Endothelial cell of umbilical vein (primary cell): ENCODE results near the gene OR7C1. TPM values are rescaled to one million over a fixed set of nuclear protein-coding genes. Genes with fewer than 3 reads are reported as not detected.

ENCODE experiments used
- BruUV-seq: library from RNA; stranded (reverse); fragments of 400-500 nt; replicated peaks from 2 replicates; lab custom pipeline; 2021; lab: Mats Ljungman, UMichigan
- CTCF ChIA-PET: fragments of 300-600, 350-600 bp; sonication (Branson Sonifier 250); formaldehyde crosslinking; loops from one replicate; lab custom pipeline; 2021; ENCODE audit warnings: antibody characterized with exemption, inconsistent platforms; lab: Charles Lee
- POLR2A ChIA-PET: fragments of 300-600, 350-600 bp; sonication (Branson Sonifier 250); formaldehyde crosslinking; loops from one replicate; lab custom pipeline; 2021; ENCODE audit warnings: antibody characterized with exemption, inconsistent platforms; lab: Charles Lee
- DNase-seq: peaks from one replicate; pipeline ENCODE4 v3.0.0-alpha.2; 2011; ENCODE audit warnings: low read depth, low spot score
- FAIRE-seq: peaks from 2 replicates; lab custom pipeline; 2011; peaks lifted over from hg19 to GRCh38; lab: Jason Lieb, UNC
- H2AFZ ChIP-seq: 2 replicates; pipeline ENCODE4 v1.6.0; 2012; ENCODE audit warnings: low read depth, low read length, control low read depth, inconsistent platforms
- H3K27ac ChIP-seq: 2 replicates; pipeline ENCODE4 v1.5.1; 2011; ENCODE audit warnings: low read depth, mild to moderate bottlenecking, control low read depth, low read length, moderate library complexity; ENCODE audit not compliant: insufficient read depth
- H3K27me3 ChIP-seq, 2 experiments: 2 replicates each; pipeline versions ENCODE4 v1.6.0 to v1.6.1; 2011; ENCODE audit warnings: low read length in 2 of 2, mixed read lengths in 1 of 2; ENCODE audit not compliant: control insufficient read depth in 2 of 2, insufficient read depth in 2 of 2
- H3K36me3 ChIP-seq, 2 experiments: 2 replicates in 1 of 2; 3 replicates in 1 of 2; pipeline ENCODE4 v1.5.1; 2011; ENCODE audit warnings: low read length in 2 of 2, mild to moderate bottlenecking in 1 of 2, moderate library complexity in 1 of 2; ENCODE audit not compliant: control insufficient read depth in 2 of 2, insufficient read depth in 2 of 2; ENCODE audit errors: extremely low read depth in 1 of 2
- H3K4me1 ChIP-seq: 3 replicates; pipeline ENCODE4 v1.5.1; 2011; ENCODE audit warnings: mild to moderate bottlenecking, low read length; ENCODE audit not compliant: control insufficient read depth, insufficient read depth; ENCODE audit errors: extremely low read depth
- H3K4me2 ChIP-seq: 2 replicates; pipeline ENCODE4 v1.6.1; 2011; ENCODE audit warnings: low read length, control low read depth, mixed read lengths; ENCODE audit not compliant: insufficient read depth
- H3K4me3 ChIP-seq, 3 experiments: fragments of 200-600 bp in 1 of 3; sonication (generic), shearing (Covaris generic) in 1 of 3; replicated peaks in 1 of 3; 2 replicates each; pipeline ENCODE4 v1.5.1; 2011 to 2016; ENCODE audit warnings: control low read depth in 3 of 3, low read length in 3 of 3, mild to moderate bottlenecking in 2 of 3, inconsistent platforms in 1 of 3, low read depth in 1 of 3, moderate library complexity in 1 of 3; ENCODE audit not compliant: insufficient read depth in 1 of 3
- H3K79me2 ChIP-seq: 2 replicates; pipeline ENCODE4 v1.6.0; 2012; ENCODE audit warnings: low read length, inconsistent platforms; ENCODE audit not compliant: control insufficient read depth, insufficient read depth
- H3K9ac ChIP-seq: replicated peaks from 2 replicates; pipeline ENCODE3; 2011; ENCODE audit warnings: low read length, control low read depth; ENCODE audit not compliant: insufficient read depth; ENCODE audit errors: extremely low read depth
- H3K9me1 ChIP-seq: replicated peaks from 3 replicates; pipeline ENCODE4 v1.6.0; 2011; ENCODE audit warnings: mild to moderate bottlenecking, low read length; ENCODE audit not compliant: control insufficient read depth, insufficient read depth; ENCODE audit errors: extremely low read depth
- H3K9me3 ChIP-seq: replicated peaks from 2 replicates; pipeline ENCODE4 v1.5.1; 2012; ENCODE audit warnings: low read length, inconsistent platforms; ENCODE audit not compliant: control insufficient read depth, insufficient read depth
- H4K20me1 ChIP-seq: replicated peaks from 2 replicates; pipeline ENCODE3; 2011; ENCODE audit warnings: mild to moderate bottlenecking, low read length; ENCODE audit not compliant: control insufficient read depth, insufficient read depth; ENCODE audit errors: extremely low read depth
- JUN ChIP-seq: IDR thresholded peaks from 2 replicates; pipeline ENCODE4 v1.6.1; 2011; ENCODE audit warnings: borderline replicate concordance, low read depth; ENCODE audit not compliant: insufficient read length, insufficient read depth
- POLR2A ChIP-seq: IDR thresholded peaks from 2 replicates; pipeline ENCODE4 v1.6.1; 2012; ENCODE audit warnings: low read depth, mild to moderate bottlenecking, control low read depth, low read length
- dilution Hi-C: fragments of 300-500 bp; cut with MboI; formaldehyde crosslinking; loops from one replicate; pipeline ENCODE4 v1.15.0; 2019; ENCODE audit warnings: low sequenced_read_pairs; ENCODE audit not compliant: extremely low pct_ligation_motif_present
- intact Hi-C: fragments of 100-400 bp; cut with micrococcal nuclease; formaldehyde crosslinking; loops from one replicate; pipeline ENCODE4 v1.10.0; 2022
- polyA plus RNA-seq, 4 experiments: library from polyadenylated mRNA; depleted of rRNA in 3 of 4; stranded (reverse) in 3 of 4; unstranded in 1 of 4; fragments of >200 nt; gene quantifications; 2 replicates each; pipeline versions ENCODE4 v1.2.1 to v1.2.3, GENCODE V29; 2011 to 2012; ENCODE audit warnings: missing spikeins in 1 of 4
- small RNA-seq: library from RNA; depleted of rRNA; stranded (forward); fragments of <200 nt; gene quantifications from one replicate; pipeline ENCODE3, GENCODE V24; 2012; ENCODE audit warnings: low replicate concordance, low read depth; ENCODE audit not compliant: insufficient read depth, insufficient read length
- total RNA-seq: library from RNA; stranded (reverse); gene quantifications from 2 replicates; pipeline ENCODE4 v1.2.3, GENCODE V29; 2021
- TF ChIP-seq, protein P1 (sequence below): IDR thresholded peaks from 2 replicates; pipeline ENCODE4 v1.6.1; 2011; ENCODE audit not compliant: insufficient read depth, insufficient read length

The OR7C1 gene
- total and polyA plus RNA-seq, 2 donors (not counting 3 experiments of a cell fraction or from before 2014, with no cell fraction given): not detected

DNA sequence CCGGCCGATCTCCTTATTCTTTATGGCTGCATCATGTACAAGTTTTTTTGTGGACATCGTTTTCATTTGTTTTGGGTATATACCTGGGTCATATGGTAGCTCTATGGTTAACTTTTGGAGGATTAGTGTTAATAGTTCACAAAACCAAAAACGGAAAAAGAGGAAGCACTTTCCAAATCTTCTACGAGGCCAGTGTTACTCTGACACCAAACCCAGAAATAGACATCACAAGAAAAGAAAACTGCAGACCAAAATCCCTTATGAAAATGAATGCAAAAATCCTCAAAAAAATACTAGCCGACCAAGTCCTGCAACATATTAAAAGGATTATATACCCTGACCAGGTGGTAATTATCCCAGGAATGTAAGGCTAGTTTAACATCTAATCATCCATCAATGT, 86.4 kb downstream of the OR7C1 start:
- ChIA-PET POLR2A (no interaction called here), CTCF (no interaction called here)
- no peak for FAIRE-seq
- TF ChIP-seq POLR2A: no peak
- TF ChIP-seq JUN: no peak
- TF ChIP-seq, protein P1, sequence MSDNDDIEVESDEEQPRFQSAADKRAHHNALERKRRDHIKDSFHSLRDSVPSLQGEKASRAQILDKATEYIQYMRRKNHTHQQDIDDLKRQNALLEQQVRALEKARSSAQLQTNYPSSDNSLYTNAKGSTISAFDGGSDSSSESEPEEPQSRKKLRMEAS: no peak
- H4K20me1 ChIP-seq: no peaks in the 10 kb centered on the region
- H3K9me3 ChIP-seq: no peaks in the 10 kb centered on the region
- H2AFZ ChIP-seq: no peak overlapping the region
- H3K79me2 ChIP-seq: no peaks in the 10 kb centered on the region
- no peak overlapping the region for H3K4me3 ChIP-seq
- H3K36me3 ChIP-seq: no peaks in the 10 kb centered on the region
- no peak overlapping the region for H3K27ac ChIP-seq
- H3K9ac ChIP-seq: no peak overlapping the region
- no peak for DNase-seq
- H3K4me2 ChIP-seq: no peak overlapping the region
- H3K9me1 ChIP-seq: no peaks in the 10 kb centered on the region
- intact Hi-C loops: no loop called here
- dilution Hi-C loops: no loop called here
- H3K4me1 ChIP-seq: no peaks in the 10 kb centered on the region
- no peaks in the 10 kb centered on the region for H3K27me3 ChIP-seq
- no TSS peak for BruUV-seq

Small RNA genes within 50 kb of the gene (small RNA-seq; reads per million reads assigned to genes)
- gene AC005255.1: not detected

Other genes starting within 250 kb of the OR7C1 start
- gene ADGRE3, start 160.3 kb downstream of the OR7C1 start, total RNA-seq: not detected in 2 replicates
- gene ADGRE3, start 160.3 kb downstream of the OR7C1 start, polyA plus RNA-seq: not detected in 2 replicates
- gene ZNF333, start 145.1 kb downstream of the OR7C1 start, total RNA-seq: 17.1 and 19.7 TPM in 2 replicates
- 11.1 TPM in 2 replicates for gene ZNF333, start 145.1 kb downstream of the OR7C1 start, polyA plus RNA-seq
- not detected in 2 replicates for gene ADGRE2, start 56.6 kb downstream of the OR7C1 start, total RNA-seq
- not detected in 2 replicates for gene ADGRE2, start 56.6 kb downstream of the OR7C1 start, polyA plus RNA-seq
- gene OR7A5, start within 50 bp of the OR7C1 start, total RNA-seq: not detected in 2 replicates
- not detected in 2 replicates for gene OR7A5, start within 50 bp of the OR7C1 start, polyA plus RNA-seq
- gene OR7A10, start 13.7 kb upstream of the OR7C1 start, total RNA-seq: not detected in 2 replicates
- not detected in 2 replicates for gene OR7A10, start 13.7 kb upstream of the OR7C1 start, polyA plus RNA-seq
- gene OR7A17, start 50.9 kb upstream of the OR7C1 start, total RNA-seq: not detected in 2 replicates
- gene OR7A17, start 50.9 kb upstream of the OR7C1 start, polyA plus RNA-seq: not detected in 2 replicates
- not detected in 2 replicates for gene OR7C2, start 106.3 kb upstream of the OR7C1 start, total RNA-seq
- not detected in 2 replicates for gene OR7C2, start 106.3 kb upstream of the OR7C1 start, polyA plus RNA-seq
- not detected in 2 replicates for gene SLC1A6, start 144.7 kb upstream of the OR7C1 start, total RNA-seq
- not detected in 2 replicates for gene SLC1A6, start 144.7 kb upstream of the OR7C1 start, polyA plus RNA-seq
- gene CASP14, start 214.3 kb upstream of the OR7C1 start, total RNA-seq: not detected in 2 replicates
- gene CASP14, start 214.3 kb upstream of the OR7C1 start, polyA plus RNA-seq: not detected in 2 replicates
- gene OR1I1, start 247.0 kb upstream of the OR7C1 start, total RNA-seq: not detected in 2 replicates
- not detected in 2 replicates for gene OR1I1, start 247.0 kb upstream of the OR7C1 start, polyA plus RNA-seq